GM18499 (cell line): Measurements from ENCODE around the gene UBR3.

ENCODE experiments used
- ATAC-seq: cut with Tn5 transposase; IDR thresholded peaks from one replicate; pipeline ENCODE4 v1.9.1; 2021; ENCODE audit warnings: moderate number of reproducible peaks; ENCODE audit not compliant: insufficient read depth, unreplicated experiment

UBR3 gene

DNA sequence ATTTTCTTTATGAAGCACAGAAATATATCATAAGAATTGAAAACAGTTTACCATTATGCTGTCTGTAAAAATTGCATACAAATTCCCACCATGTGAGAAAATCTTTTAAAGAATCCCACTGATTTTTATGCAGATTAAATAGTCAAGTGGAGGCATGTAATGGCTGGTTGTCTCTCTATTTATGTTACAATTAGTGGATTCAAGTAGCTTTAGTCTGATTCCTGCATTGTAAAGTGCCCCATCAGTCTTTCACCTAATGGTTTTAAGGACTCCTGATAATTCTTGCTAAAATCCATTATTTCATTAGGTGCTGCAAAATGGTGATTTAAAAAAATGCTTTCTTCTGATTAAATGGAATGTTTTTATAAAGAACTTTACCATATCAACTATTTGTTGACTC lies 202.3 kb downstream of the UBR3 start:
- ATAC-seq, result no peak

DNA sequence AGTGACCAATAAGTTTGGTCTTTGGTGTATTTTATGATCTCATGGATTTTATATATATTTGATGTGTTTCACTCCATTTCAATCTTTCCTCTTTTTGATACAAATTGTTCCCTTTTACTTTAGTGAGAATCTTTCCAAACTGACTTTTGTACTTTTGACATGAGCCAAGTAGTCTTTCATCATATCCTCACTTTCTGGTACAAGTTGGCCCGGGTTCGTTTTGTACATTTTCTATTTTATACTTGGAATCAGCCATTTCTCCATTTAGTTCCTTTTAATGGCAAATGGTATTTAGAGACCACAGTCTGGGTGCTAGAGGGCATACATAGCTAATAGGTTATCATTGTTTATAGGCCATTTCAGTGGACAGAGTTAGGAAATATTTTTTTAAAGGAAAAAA lies 202.8 kb downstream of the UBR3 start:
- no peak for ATAC-seq

DNA sequence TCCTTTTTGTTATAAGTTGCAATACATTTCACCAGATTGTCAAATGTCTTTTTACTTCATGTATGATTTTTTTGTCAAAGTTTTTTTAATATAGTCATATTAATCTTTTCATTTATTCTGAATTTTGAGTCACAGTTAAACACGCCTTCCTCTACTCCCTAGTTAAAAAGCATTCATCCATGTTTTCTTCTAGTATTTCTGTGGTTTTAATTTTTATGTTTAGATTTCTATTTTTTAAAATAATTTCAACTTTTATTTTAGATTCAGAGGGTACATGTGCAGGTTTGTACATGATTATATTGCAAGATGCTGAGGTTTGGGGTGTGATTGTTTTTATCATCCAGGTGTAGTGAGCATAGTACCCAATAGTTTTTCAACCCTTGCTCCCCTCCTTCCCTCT lies 204.0 kb downstream of the UBR3 start:
- ATAC-seq, result no peak

DNA sequence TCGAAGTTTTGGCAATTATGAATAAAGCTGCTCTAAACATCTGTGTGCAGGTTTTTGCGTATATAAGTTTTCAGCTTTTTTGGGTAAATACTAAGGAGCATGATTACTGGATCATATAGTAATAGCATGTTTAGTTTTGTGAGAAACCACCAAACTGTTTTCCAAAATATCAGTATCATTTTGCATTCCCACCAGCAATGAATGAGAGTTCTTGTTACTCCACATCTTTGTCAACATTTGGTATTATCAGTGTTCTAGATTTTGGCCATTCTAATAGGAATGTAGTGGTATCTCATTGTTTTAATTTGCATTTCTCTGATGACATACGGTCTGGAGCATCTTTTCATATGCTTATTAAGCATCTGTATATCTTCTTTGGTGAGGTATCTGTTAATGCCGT lies 207.3 kb downstream of the UBR3 start:
- ATAC-seq, result no peak

DNA sequence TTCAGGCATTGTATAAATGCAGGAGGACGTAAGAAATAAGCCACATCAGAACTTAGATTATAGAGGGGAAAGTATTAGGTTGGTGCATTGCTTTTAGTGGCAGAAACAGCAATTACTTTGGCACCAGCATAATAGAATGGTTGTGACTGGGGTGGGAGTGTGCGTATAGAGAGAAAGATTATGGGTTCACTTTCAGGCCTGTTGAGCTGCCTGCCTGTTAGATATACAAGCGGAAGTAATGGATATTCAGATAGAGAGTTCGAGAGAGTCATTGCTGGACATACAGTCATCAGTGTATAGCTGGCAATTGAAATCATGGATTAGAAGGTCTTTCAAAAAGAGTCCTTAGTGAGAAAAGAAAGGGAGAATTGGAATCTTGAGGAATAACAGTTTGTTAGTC lies 211.5 kb downstream of the UBR3 start:
- no peak for ATAC-seq

DNA sequence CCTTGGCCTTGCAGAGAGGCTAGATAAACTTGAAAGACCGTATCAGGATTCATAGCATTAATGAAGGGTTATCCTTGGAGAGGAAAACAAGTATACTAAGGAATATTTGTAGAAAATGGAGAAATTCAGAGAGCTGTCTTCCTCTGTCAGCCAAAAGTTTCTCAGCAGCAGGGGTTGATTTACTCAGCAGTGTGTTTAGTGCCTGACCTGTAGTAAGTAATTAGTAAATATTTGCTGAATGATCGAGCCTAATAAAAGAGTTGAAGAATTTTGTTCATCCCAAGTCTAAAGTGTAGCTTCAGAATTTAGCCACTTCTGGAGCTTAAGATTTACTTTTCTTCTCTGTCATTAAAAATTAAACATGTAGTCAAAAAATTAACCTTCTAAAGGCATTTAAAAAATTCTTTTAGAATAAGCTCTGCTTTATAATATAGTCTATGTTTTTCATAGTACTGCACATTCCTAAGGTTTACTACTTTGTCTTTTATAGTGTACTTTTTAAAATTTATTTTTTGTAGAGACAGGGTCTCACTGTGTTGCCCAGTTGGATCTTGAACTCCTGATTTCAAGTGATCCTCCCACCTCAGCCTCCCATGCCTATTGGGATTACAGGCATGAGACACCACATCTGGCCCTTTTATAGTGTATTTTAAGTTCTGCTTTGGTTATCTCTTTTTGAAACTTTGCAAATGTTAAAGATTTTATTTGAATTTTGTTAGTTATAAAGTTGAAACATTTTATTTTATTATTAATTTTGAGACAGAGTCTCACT lies 212.3 kb downstream of the UBR3 start:
- no peak for ATAC-seq

DNA sequence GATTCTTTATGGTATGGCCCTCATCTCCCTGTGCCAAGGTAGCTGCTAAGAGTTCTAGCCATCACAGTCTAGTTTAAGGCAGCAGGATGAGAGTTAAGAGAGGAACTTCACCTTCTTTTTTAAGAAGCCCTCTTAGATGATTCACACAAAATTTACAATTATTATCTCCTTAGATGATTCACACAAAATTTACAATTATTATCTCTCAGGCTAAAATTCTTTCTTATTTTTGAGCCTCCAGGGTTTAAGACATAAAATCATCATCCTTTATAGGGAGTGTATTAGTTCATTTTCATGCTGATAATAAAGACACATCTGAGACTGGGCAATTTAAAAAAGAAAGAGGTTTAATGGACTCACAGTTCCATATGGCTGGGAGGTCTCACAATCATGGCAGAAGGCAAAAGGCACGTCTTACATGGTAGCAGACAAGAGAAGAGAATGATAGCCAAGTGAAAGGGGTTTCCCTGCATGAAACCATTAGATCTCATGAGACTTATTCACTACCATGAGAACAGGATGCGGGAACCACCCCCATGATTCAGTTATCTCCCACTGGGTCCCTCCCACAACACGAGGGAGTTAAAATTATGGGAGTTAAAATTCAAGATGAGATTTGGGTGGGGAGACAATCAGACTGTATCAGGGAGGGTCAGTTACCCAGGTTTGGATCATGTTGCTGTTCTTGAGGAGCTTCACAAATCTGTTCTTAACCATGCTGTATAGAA lies 217.7 kb downstream of the UBR3 start:
- no peak for ATAC-seq

DNA sequence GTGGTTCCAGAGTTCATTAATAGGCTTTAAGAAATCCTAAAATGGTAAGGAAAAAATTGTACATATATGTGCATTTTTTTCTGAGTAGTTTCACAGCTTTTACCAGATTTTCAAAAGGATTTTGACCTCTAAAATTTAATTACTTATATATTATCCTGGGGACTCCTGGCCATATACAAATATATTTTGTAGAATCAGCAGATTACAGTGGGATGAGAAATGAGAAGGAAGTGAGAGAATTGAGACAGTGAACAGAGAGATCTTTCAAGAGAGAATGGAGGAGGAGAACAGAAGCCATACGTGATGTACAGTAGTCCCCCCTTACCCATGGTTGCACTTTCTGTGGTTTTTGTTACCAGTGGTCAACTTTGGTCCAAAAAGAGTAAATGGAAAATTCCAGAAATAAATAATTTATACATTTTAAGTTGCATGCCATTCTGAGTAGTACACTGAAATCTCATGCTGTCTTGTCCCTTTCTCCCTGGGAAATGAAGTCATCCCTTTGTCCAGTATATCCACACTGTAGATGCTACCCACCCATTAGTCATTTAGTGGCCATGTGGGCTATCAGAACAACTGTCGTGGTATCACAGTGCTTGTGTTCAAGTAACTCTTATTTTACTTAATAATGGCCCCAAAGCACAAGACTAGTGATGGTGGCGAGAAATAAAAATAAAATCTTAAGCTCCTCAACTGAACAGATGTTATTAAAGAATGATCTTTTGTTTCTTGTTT lies 220.2 kb downstream of the UBR3 start:
- ATAC-seq, result no peak

DNA sequence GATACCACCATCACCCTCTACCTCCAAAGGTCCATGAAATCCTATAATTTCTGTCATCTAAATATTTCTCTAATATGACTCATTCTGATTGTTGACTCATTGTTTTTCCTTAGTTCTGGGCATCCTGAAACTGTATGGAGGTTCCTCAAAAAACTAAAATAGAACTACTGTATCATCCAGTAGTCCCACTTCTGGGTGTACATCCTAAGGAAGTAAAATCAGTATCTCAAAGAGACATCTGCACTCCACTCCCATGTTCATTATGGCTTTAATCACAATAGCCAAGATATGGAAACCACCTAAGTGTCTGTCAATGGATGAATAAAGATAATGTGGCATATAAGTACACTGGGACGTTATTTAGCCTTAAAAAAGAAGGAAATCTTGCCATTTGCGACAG lies 224.9 kb downstream of the UBR3 start:
- no peak for ATAC-seq

DNA sequence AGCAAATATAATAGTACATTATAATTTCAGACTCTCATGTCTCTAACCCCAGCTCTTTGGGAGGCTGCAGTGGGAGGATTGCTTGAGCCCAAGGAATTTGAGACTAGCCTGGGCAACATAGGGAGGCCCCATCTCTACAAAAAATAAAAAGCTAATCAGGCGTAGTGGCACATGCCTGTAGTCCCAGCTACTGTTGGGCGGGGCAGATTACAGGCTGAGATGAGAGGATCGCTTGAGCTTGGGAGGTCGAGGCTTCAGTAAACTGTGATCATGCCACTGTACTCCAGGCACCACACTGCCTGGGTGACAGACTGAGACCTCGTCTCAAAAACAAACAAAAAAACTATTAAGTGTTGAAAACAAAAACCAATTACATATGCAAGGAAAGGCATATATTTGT lies 227.7 kb downstream of the UBR3 start:
- no peak for ATAC-seq

DNA sequence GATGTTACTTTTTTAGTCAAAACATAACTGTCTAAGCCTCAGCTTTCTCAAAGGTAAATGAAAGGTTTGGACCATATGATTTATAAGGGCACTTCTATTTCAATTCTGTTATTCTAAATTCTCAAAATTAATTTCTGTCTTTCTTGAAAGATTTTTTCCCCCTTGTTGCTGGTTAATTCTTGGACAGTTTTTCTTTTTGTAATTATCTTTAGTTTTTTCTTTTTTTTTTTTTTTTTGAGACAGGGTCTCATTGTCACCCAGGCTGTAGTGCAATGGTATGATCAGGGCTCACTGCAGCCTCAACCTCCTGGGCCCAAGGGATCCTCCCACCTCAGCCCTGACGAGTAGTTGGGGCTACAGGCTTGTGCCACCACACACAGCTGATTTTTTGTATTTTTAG lies 229.6 kb downstream of the UBR3 start:
- no peak for ATAC-seq

DNA sequence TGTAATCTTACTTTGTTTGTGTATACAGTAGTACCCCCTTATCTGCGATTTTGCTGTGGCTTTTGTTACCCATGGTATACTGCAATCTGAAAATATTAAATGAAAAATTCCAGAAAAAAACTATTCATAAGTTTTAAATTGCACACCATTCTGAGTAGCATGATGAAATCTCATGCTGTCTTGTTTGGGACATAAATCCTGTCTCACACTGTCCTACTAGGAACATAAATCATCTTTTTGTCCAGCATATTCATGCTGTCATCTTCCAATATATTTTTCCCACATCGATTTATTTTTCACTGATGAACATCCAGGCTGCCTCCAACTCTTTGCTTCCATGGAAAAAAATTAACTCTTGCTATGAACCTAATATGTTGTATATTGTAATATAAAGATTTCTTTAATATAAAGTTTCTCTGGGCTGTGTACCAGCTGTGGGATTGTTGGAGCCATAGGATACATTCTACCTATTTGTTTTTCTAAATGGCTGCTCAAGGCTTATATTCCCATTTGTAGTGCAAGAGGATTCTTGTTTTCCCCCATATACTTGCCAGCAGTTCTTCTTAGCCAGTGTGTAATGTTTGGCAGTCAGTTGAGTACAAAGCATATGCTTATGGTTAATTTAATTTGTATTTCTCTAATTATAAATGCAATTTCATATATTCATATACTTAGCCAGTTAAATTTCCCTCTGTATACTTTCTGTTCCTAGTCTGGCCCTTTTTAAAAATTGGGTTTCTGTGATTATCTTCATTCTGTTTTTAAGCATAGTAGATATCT lies 236.4 kb downstream of the UBR3 start:
- no peak for ATAC-seq

DNA sequence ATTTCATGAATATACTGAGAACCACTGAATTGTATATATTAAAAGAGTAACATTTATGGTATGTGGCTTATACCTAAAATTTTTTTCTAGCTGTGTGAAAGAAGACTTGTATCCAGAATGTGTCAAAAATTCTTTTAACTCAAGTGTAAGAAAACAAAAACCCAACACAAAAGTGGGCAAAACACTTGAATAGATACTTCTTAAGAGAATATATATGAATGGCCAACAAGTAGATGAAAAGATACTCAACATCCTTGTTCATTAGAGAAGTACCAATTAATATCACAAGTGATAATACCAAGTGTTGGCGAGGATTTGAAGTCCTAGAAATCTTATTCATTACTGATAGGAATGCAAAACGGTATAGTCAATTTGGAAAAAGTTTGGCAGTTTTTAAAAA lies 243.5 kb downstream of the UBR3 start:
- no peak for ATAC-seq

DNA sequence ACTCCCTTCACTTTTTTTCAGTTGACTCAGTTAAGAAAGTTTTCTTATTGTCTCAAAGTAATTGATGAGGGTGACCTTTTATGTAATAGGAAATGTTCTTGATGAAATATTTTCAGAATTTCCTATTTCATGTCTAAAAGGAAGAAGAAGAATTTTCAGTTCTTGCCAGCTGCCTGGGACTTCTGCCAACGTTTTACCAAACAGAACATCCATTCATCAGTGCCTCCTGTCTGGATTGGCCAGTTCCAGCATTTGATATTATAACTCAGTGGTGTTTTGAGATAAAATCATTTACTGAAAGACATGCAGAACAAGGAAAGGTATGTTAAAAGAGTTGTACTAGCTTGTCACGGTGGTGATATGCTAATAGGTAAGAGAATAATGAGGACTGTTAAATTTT lies 246.0 kb downstream of the UBR3 start:
- ATAC-seq, result no peak

DNA sequence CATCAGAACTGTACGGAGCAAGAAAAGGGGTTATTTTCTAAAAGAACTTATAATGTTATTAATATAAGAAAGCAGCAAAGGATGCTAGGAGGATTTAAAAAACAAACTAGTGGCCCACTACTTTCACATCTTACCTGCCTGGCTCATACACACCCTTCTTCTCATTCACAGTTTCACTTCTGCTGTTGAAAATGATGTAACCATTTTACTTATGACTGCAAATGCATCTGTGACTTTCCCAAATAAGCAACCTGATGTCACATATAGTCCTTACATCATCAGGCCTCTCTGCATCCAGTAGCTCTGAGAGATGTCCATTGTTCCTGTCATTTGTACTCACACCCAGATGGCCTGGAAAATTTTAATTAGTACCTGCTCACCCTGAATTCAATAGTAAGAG lies 248.9 kb downstream of the UBR3 start:
- ATAC-seq, result no peak

DNA sequence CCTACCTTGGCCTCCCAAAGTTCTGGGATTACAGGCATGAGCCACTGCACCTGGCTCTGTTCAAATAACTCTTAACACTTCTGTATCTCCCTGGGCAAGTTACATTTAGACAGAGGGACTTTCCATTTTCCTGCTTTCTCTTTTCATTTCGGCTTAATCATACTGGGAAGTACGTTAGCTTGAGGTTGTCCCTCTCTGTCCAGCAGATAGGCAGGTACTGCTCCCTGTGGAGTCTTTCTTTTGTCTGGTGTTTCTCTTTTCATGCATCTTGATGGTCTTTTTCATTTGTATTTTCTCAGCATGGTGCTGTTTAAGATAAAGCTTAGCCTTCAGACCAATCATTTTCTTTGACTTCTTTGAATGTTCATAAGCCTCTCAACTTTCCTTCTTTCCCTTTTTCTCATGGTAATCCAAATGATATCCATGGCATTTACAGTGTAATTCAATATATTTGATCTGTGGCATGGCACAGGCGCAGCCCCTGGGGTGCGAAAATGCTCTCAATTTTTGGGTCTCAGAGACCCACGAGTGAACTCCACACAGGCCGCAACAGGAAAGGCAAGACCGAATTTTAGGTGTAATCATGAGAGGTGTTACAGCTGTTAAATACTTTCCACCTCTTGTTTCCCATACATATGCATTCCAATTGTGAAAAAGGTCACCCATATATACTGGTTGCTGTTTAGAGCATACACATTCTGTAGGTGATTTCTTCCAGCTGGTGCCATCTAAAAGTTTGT lies 250.7 kb downstream of the UBR3 start:
- no peak for ATAC-seq

DNA sequence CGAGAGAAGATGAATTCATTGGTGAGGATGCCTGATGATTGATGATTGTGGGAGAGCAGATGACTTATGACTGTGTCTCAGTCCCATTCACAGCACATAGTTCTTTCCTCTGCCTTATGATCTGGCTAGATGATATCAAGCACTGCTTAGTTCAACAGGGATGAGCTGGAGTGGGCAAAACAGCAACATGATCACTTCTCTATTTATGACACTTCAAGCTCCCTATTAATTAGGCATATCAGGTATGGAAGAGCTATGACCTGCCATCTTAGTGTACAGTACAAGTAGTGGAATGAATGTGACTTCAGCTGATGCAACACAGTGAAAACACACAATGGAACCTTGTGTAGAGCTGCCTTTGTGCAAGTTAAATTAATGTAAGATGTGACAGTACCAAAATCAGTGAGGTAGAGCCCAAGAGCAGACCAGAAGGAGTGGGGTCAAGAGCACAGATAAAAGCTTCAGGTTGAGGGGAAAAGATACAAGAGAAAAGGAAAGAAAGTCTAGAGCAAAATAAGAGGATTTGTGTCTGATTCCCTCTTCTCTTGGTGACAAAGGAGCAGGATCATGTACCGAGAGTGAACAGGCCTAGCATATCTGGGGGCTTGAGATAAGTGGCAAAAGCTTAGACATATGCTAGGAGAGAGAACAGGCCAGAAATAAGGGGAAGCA lies 257.7 kb downstream of the UBR3 start:
- no peak for ATAC-seq

DNA sequence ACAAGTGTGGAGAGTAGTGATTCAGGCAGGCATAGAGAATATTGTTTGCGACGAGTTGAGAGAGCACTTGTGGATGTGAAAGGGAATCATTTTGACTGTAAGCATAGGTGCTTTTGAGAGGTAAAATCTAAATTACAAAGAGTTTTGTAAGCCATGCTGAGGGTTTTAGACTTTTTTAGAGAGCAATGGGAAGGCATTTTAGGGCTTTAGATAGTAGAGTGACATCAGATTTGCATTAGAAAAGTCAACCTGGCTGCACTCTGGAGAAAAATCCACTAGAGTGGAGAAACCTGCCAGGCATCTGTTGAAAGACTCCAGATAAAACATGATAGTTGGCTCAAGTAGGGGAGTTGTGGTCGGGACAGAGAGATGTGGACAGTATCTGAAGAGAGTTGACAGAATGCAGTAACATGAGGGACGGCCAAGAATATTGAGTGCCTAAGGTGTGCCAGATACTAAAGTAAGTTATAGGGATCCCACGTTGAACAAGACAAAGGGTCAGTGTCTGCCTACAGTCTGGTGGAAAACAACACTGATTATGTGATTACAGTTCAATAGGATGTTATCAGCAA lies 258.9 kb downstream of the UBR3 start:
- ATAC-seq, result no peak

DNA sequence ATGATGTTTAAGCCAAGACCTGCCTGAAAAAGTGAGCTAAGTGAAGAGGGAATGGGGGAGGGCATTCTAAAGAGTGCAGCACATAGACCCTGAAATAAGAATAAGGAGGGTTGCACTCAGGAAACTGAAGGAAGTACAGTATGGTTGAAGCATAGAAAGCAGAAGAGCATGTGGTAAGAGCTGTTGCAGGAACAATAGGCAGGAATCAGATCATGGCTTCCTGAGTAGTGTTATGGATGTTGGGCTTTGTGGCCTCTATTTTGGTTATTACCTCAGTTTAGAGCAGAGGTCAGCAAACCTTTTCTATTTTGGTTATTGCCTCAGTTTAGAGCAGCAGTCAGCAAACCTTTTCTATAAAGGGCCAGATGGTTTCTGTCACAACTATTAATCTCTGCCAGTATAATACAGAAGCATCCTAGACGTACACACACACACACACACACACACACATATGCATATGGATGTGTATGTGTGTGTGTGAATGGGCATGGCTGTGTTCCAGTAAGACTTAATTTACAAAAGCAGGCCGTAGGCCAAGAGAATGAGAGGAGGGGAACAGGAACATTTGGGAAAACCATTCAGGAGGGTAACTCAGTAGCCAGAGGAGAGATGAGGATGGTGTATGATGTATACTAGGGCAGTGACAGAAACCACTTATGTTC lies 259.6 kb downstream of the UBR3 start:
- no peak for ATAC-seq
